ENCODE measurements around the gene HOXD8. TPM values are rescaled to one million over a fixed set of nuclear protein-coding genes. Genes with fewer than 3 reads are reported as not detected.
A peak's percentile ranks its signal among the peaks of the same experiment; 100 is the strongest.

HOXD8 gene
- total RNA-seq, 1 experiment from 2014 or later = 19.7 TPM

- in situ Hi-C loops (cut with HindIII; ENCODE audit: low pct_unique_long_range_greater_than_20kb, low sequenced_read_pairs) = no loop called here
- no peak for DNase-seq (ENCODE audit: low read depth, low spot score)
Observed at GRCh38 chr2:176088937-176089842, 40.3 kb upstream of the HOXD8 start.

- no peak for DNase-seq (ENCODE audit: low read depth, low spot score)
- in situ Hi-C loops (cut with HindIII; ENCODE audit: low pct_unique_long_range_greater_than_20kb, low sequenced_read_pairs) = no loop called here
Observed at GRCh38 chr2:176089843-176090395, 39.6 kb upstream of the HOXD8 start.

DNA sequence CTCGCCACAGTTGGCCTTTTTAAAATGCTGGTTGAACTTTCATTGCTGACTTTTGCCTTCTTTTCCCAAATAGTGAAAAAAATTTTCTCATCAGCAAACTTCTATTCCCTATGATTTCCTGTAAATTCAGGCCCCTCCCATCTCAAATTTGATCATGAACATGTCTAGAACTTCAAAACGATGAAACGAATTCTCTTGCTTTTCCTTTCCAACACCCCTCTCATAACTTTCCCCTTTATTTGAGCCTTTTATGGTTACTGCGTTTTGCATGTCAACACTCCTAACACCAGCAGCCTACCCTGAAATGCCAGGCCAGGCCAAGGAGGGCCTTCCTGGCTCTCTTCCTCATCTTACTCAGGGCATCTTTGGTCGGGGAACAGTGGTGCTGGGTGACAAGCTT, 38.6 kb upstream of the HOXD8 start:
- DNase-seq (ENCODE audit: low read depth, low spot score) = no peak
- in situ Hi-C loops (cut with HindIII; ENCODE audit: low pct_unique_long_range_greater_than_20kb, low sequenced_read_pairs) = no loop called here

DNA sequence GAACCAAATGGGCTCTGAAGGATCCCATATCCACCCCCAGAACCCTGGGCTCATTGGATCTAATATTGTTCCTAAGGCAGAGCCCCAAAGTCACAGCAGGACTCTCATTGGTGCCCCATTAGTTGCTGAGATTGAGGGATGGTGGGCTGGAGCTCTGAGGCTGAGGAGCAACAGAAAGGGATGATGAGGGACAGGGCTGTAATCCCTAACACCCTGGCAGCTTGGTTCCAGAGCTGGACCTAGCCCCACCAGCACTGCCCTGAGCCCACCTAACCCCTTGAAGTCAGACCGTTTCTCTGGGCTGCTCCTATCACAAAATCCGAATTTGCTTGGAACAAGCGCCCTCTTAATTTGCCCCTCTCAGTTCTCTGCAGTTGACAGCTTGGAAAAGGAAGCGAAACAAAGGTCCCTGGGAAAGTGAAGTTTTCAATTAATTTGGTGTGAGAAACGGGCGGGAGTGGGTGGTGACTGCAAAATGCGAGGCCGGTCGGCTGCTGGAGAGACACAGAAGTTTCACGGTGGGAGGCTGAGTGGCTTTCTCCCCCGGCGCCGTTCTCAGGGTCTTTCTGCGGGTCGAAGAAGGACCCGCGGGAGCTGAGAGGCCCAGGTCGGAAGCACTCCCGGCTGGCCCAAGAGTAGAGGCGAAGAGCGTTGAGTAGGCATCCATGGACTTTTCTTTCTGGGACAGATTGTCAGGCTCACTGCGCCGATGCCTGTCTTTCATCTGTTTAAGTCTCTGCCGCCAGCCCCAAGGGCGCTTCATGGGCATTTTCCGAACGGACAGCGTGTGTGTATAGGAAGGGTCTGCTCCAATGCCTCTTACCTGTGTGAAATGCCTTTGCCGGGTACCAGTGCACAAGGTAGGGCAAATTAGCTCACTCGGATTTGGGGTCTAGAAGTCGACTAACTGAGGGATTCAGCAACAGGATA, 37.9 kb upstream of the HOXD8 start:
- DNase-seq (ENCODE audit: low read depth, low spot score) = no peak
- in situ Hi-C loops (cut with HindIII; ENCODE audit: low pct_unique_long_range_greater_than_20kb, low sequenced_read_pairs) = no loop called here

- DNase-seq (ENCODE audit: low read depth, low spot score) = peak; percentile 36
- in situ Hi-C loops (cut with HindIII; ENCODE audit: low pct_unique_long_range_greater_than_20kb, low sequenced_read_pairs) = no loop called here
Observed at GRCh38 chr2:176092270-176093144, 37.0 kb upstream of the HOXD8 start, which contains the start of gene HOXD13. Gene HOXD13, plus strand, starts transcription at chr2:176092721. Its CDS starts 170 bp downstream, at chr2:176092891.

DNA sequence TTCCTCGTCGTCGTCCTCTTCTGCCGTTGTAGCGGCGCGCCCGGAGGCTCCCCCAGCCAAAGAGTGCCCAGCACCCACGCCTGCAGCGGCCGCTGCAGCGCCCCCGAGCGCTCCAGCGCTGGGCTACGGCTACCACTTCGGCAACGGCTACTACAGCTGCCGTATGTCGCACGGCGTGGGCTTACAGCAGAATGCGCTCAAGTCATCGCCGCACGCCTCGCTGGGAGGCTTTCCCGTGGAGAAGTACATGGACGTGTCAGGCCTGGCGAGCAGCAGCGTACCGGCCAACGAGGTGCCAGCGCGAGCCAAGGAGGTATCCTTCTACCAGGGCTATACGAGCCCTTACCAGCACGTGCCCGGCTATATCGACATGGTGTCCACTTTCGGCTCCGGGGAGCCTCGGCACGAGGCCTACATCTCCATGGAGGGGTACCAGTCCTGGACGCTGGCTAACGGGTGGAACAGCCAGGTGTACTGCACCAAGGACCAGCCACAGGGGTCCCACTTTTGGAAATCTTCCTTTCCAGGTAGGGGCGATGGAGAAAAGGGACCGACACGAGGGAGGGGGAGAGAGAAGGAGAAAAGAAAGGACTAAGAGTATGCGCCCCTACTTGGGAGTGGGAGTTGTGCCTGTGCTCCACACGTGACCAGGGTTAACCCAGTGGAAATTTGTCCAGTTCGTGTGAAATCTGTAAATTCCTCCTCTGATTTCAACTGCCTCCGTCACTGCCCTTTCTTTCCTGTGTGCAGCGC, 36.2 kb upstream of the HOXD8 start:
- in situ Hi-C loops (cut with HindIII; ENCODE audit: low pct_unique_long_range_greater_than_20kb, low sequenced_read_pairs) = no loop called here
- peak; percentile 57 for DNase-seq (ENCODE audit: low read depth, low spot score)

GRCh38 chr2:176093898-176094249, 35.6 kb upstream of the HOXD8 start:
- in situ Hi-C loops (cut with HindIII; ENCODE audit: low pct_unique_long_range_greater_than_20kb, low sequenced_read_pairs) = no loop called here
- DNase-seq (ENCODE audit: low read depth, low spot score) = no peak

DNA sequence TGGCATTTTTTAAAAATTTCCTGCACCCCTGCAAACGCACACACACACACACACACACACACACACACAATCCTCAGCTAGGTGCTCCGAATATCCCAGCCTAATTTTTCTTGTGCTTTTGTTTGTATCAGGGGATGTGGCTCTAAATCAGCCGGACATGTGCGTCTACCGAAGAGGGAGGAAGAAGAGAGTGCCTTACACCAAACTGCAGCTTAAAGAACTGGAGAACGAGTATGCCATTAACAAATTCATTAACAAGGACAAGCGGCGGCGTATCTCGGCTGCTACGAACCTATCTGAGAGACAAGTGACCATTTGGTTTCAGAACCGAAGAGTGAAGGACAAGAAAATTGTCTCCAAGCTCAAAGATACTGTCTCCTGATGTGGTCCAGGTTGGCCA, 35.2 kb upstream of the HOXD8 start:
- DNase-seq (ENCODE audit: low read depth, low spot score) = no peak
- in situ Hi-C loops (cut with HindIII; ENCODE audit: low pct_unique_long_range_greater_than_20kb, low sequenced_read_pairs) = no loop called here

DNA sequence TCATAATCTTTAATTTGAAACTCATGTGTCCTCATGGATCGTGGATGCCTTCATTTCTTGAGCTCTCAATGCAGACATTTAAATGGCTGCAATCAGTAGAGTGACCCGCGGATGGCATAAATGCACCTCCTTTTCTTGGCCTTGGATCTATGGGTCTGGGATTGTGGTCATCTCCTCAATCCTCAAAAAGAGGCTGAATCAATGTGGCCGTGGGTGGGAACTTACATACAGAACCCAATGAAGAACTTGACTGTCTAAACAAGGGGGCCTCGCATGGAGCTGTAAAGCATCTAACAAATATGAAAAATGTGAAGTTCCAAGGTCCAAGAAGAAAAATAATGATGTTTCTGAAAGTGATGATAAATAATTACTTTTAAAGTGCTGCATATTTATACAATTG, 34.1 kb upstream of the HOXD8 start:
- in situ Hi-C loops (cut with HindIII; ENCODE audit: low pct_unique_long_range_greater_than_20kb, low sequenced_read_pairs) = no loop called here

DNA sequence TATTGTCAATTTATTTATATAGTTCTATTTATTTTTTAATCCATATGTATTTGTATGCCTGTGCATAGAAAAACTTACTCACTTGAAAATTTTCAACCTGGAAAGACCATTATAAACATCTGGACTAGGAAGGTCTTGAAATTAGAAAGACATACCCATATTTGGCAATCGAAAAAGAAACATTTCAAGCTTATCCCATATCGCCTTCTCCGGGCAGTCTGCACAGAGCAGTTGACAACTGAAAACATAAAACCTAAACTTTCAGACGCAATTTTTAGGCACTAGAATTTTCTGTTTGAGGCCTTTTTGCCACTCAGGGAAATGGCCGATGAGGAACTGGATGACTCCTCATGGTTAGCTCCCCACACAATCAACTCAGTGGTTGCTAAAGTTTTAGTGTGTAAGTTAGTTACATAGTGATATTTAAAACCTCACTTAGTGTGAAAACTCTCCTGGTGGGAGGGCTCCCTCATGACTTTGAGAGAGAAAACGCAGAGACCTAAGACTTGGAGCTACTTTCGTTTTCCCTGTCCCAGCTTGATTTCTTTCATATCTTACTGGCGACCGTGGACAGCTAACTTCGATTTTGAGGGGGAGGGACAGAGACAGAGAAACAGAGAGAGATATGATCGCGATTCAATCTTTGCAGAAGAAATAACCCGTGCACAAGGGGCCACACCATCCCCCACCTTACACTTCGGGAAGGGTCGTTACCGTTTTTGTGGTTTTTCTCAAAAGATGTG, 33.1 kb upstream of the HOXD8 start:
- DNase-seq (ENCODE audit: low read depth, low spot score) = peak; percentile 57
- in situ Hi-C loops (cut with HindIII; ENCODE audit: low pct_unique_long_range_greater_than_20kb, low sequenced_read_pairs) = no loop called here

More for the DNA sequence above, 34.1 kb upstream of the HOXD8 start:
- DNase-seq (ENCODE audit: low read depth, low spot score) = no peak

DNA sequence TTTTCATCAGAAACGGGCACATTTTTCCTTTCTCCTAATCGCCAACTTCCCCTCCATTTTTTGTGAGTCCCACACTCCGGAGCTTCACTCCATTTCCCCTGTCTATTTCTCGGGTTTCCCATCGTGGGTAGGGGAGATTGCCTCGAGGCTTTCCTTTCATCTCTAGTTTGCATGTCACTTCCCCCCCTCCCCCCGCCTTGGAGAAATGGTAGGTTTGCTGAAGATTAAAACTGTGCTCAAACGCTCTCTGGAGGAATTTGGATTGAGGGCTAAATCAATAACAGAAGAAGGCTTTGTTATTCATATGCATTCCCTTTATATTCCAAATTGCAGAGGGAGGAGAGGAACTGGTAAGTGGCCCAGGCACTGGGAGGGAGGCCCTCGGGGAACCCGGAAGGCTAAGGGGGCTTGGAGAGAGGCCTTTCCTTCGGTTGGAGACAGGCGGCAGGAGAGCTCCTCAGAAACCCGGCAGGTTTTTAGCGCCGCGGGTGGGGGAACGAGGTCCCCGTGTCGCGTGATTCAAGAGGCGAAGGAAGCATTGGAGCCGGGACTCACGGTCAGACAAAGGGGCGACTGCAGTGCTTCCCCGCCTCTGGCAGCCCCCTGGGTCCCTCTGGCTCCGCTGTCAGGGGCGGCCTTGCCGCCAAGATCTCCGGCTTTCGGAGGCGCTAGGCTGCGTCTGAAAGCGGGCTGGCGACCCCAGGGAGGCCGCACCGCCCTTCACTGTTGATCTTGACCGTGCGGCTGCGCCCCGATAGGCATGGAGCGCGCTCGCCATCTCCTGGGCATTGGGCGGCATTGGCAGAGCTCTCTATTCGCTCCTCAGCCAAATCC, 32.3 kb upstream of the HOXD8 start:
- peak; percentile 88 for DNase-seq (ENCODE audit: low read depth, low spot score)
- in situ Hi-C loops (cut with HindIII; ENCODE audit: low pct_unique_long_range_greater_than_20kb, low sequenced_read_pairs) = no loop called here

- no peak for DNase-seq (ENCODE audit: low read depth, low spot score)
- in situ Hi-C loops (cut with HindIII; ENCODE audit: low pct_unique_long_range_greater_than_20kb, low sequenced_read_pairs) = no loop called here
Observed at GRCh38 chr2:176097820-176098365, 31.6 kb upstream of the HOXD8 start.

DNA sequence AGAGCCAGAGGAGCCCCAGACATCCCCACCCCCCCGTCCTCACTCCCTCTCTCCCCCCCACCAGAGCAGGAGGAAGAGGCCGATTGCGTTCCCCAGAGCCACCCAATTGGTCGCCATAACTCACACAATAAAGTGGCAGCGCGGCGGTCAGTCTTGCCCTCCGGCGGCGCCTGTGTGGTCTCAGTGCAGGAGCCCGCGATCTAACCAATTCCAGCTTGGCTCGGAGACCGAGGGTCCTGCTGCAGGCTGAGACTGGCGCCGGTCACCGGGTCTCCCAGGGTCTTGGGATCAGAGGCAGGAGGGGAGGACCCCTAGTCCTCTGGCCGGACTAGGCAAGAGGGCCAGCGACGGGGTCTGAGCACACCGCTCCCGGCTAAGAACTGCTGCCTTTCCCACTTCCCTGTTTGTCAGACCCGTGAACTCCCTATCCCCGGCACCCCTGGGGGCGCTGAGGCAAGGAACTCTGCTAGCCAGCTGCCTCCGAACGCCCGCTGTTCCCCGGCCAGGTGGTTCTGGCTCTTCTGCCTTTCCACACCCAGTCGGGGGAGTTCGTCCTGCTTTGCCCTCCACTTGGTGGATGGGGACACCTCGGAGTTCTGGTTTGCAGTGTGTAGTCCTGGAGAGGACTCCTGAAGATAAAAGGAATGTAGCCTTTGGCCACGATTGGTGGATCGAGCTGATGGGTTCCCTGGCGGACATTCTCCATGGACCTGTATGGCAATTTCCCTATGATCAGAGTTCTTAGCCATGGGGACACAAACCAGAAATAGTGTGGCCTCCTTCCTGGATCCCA, 30.9 kb upstream of the HOXD8 start:
- in situ Hi-C loops (cut with HindIII; ENCODE audit: low pct_unique_long_range_greater_than_20kb, low sequenced_read_pairs) = no loop called here
- DNase-seq (ENCODE audit: low read depth, low spot score) = no peak

DNA sequence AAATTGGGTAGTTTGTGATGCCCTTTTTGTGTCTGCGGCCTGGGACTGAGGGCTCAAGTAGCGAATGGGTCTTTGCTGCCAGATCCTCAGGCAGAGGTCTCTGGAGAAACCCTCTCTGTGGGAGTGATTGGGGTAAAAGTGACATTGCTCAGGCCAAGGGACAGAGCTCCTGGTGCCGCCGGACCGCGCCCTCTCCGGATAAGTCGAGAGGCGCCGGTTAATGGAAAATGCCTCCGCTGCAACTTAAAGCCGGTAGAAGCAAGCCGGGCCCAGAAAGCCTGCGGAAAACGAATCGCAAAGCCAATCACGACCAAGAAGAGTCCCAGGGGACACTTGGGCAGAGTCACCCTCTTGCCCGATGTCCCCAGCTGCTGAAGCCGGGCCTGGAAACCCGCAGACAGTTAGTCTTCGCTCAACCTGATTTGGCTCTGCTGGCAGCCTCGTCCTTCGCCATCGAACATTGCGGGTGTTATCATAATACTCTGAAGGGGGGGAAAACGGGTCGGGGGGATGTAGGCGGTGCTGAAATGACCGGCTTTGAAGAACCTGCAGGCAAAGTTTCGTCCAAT, 30.3 kb upstream of the HOXD8 start:
- DNase-seq (ENCODE audit: low read depth, low spot score) = no peak
- in situ Hi-C loops (cut with HindIII; ENCODE audit: low pct_unique_long_range_greater_than_20kb, low sequenced_read_pairs) = no loop called here

Data from SK-MEL-5 (cell line).